GM21723 (cell line): Measurements from ENCODE around the gene ANKRD13D.
A peak's percentile ranks its signal among the peaks of the same experiment; 100 is the strongest.
"Not testable (repeated sequence)": the region's sequence is repeated elsewhere in the genome, so short reads cannot be mapped to it uniquely, and the experiment has no call there.

Experiments used
- ATAC-seq: cut with Tn5 transposase; IDR thresholded peaks from one replicate; pipeline ENCODE4 v1.9.1; 2021; ENCODE audit warnings: mild to moderate bottlenecking, moderate library complexity; ENCODE audit not compliant: unreplicated experiment

Gene ANKRD13D

DNA sequence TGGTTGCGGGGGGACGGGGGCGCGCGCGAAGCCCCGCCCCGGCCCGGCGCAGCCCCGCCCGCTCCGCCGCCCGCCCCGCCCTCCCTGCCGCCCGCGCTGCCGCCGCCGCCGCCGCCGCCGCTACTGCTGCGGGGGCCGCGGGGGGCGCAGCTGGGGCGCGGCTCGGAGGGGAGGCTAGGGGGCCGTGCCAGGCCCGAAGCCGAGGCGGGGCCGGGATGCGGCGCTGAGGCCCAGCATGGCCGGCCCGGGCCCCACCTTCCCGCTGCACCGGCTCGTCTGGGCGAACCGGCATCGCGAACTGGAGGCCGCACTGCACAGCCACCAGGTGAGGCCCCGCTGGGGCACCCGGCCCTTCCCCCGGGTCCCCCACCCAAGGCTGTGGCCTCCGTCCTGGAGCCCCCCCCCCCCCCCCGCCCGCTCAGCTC is at the start of gene ANKRD13D:
Gene ANKRD13D, plus strand, starts transcription at position 78 of the 425 bp plus-strand sequence. Its CDS starts 158 bp downstream, at position 236.
- peak; percentile 52 for ATAC-seq

DNA sequence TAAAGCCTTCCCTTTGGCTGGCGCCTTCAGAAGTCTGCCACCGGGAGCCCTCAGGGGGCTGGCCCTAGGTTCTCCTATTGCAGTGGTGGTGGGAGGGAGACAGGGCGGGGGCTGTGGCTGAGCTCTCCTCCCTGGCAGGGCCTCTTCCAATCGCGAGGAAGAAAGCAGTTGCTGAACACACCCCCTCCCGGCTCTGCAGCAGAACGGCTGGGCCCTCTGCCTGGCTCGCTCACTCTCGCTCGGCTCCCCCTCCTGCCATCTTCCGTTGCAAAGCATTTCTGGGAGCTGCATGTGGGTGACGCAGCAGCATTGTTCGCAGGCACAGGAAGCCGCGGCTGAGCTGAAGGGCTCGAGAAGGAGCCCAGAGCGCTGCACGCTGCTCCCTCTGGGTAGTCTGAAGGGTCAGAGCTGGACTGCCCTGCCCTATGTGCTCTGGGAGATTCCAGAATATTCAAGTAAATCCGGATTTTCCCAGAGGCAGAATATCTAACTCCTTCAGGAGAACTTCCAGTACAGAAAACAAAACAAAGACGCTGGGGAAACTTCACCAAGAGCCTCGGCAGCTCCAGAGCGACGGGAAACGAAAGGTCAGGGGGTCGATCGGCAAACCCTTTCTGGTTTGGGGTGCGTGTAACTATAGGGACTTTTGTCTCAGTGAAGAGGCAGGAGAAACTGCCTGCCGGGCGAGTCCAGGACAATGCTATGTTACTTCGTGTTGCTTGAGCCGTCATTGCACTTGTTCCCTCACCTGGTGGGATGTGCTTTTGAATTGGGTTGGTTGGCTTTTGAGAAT is 49.1 kb upstream of the ANKRD13D start:
- ATAC-seq = peak; percentile 88

DNA sequence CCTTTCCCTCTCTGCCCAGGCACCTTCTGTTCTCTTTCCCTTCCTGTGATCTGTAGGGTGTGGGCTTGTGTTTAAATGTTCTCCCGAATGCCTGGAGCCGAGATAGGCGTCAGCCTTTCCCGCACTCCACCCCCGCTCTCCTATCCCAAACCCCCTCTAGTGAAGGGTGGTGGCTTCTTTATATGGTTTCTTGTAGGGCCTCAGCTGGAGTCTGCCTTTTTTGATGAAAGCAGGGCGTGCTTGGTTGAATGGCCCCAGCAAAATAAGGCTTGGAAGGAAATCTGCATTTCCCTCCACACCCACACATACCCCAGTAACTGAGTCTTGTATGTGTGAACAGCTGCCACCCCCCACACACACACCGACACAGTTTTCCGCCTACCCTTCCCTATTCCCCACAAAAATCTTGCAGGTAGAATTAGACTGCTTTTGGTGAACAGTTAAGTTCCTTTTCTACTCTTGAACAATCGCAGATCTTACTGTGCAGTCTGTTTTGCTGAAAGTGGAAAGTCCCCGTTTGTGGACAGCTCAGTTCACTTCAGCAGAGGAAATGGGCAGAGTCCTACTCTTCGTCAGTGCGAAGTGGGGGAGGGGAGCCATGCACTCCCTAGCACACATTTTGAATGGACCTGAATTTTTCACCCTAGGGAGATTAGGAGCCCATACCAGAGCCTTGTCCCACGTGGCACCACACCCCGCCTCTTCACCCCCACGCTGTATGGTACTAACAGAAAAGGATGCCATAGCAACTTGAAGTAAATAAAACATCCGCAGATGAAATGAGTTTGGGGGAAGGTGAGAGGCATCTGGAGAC is 48.3 kb upstream of the ANKRD13D start:
- no peak for ATAC-seq

- no peak for ATAC-seq
Measured at GRCh38 chr11:67242548-67242947, 46.6 kb upstream of the ANKRD13D start.

DNA sequence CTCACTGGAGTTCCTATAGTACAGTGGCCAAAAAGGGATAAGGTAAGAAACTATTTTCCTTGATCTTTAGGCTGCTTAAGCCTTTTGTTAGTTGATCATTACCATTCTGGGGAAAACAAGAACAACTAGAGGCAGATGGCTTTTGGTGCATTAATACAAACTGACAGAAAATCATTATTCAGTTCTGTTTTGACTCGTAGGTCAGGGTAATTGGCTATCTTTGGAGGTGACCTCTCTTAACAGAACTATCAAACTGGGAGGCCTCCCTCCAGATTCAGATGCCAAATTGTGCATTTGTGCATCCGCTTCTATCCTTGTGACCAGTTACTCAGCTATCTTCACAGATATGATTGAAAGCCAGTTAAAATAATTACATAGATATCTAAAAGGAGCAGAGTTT is 46.1 kb upstream of the ANKRD13D start:
- ATAC-seq = no peak

DNA sequence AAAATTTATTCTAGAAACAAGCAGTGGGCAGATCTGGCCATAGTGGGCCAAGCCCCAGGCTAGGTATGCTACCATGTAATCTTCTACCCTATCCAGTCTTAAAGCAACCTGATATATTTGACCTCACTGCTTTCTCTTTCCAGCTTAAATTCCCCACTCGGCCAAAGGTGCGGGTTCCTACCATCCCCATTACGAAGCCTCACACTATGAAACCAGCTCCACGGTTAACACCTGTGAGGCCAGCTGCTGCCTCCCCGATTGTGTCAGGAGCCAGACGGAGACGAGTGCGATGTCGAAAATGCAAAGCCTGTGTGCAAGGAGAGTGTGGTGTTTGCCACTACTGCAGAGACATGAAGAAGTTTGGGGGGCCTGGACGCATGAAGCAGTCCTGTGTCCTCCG is 44.1 kb upstream of the ANKRD13D start:
- no peak for ATAC-seq

- ATAC-seq = no peak
Measured at GRCh38 chr11:67247946-67248550, 41.1 kb upstream of the ANKRD13D start.

- no peak for ATAC-seq
Measured at GRCh38 chr11:67248653-67249052, 40.5 kb upstream of the ANKRD13D start.

GRCh38 chr11:67250059-67251043 is 38.8 kb upstream of the ANKRD13D start:
- no peak for ATAC-seq

DNA sequence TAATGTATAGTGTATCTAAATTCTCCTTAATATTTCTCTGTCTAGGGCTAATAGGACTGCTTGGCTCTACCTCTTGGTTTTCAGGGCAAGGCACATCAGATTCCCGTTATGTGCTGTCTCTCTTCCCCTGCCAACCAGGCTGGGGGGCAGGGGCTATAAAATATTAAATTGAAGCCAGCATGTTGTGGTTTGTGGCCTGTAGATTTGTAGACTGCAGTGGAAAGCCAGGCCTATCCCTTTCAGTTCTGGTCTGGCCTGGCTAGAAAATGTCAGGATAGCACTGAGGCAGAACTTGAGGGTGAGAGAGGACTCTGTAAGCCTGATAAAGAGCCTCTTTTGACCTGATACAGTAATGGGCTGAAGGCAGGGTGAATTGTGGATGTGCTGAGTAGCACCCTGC is 37.3 kb upstream of the ANKRD13D start:
- no peak for ATAC-seq

DNA sequence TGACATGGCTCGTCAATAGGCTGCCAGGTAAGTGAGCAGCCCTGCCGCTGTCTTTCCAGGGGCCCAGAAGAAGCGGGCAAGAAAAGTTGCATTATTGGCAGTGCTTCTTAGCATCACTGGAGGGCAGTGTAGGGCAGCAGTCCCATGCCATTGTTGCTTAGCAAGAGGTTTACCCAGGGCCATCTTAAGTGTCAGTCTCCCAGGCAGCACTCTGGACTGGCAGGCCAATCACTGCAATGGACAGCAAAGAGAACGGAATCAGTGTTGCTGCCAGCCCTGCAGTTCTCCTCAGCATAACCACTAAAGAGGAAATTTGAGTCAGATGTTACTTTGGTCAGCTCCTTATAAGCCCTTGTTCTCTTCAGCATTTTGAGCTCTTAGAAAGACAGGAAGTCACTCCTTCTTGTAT is 36.3 kb upstream of the ANKRD13D start:
- no peak for ATAC-seq

- ATAC-seq = no peak
Measured at GRCh38 chr11:67253872-67254624, 35.1 kb upstream of the ANKRD13D start.

GRCh38 chr11:67254798-67255197 is 34.3 kb upstream of the ANKRD13D start:
- ATAC-seq = no peak

- ATAC-seq = no peak
Measured at GRCh38 chr11:67255353-67255752, 33.8 kb upstream of the ANKRD13D start.

DNA sequence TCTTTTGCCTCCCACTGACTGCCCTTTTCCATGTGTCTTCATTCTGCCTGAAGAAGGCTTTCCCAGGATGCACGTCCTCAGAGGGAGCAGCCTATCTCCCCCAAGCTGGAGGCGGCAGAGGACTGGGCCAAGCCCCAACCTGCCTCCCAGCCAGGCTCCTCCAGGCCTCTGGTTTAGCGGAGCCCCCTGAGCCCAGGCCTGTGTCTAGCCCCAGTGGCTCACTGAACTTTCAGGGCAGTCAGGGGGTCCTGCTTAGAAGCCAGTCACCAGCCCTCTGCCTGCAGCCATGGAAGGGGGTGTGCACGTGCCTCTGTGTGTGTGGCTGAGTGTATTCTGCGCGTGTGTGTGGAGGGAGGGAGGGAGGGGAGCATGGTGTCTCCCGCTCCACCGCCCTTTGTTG is 33.2 kb upstream of the ANKRD13D start:
- ATAC-seq = no peak

DNA sequence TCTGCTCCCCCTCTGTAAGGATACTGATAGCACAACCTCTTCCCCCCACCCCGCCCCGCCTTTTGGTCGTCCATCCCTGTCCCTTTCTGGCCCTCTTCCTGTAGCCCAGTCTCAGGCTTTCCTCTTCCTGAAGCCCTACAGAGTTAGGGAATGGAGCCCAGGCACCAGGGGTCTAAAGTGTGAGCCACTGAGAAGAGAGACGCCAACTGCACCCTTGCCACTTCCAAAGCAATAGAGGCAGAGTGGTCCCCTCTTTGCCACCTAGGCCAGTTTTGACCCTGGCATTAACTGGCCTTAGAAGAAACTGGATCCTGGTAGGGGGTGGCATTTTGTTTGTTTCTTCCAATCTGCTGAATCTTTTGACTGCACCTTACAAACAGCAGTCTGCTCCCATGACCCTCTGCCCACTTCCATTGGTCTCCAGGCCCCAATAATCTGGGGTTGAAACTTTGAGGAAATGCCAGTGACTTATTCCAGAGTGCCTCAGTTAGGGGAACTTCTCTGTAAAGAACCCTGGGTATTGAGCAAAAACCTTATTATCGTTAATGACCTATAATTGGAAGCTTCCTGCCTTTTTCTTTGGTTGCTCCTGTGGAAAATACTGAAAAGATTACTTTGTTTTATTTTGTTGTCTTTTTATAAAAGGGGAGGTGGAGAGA is 32.5 kb upstream of the ANKRD13D start:
- no peak for ATAC-seq

GRCh38 chr11:67260406-67260805 is 28.7 kb upstream of the ANKRD13D start:
- no peak for ATAC-seq

- ATAC-seq = not testable (repeated sequence)
Measured at GRCh38 chr11:67260885-67261639, 28.0 kb upstream of the ANKRD13D start.

GRCh38 chr11:67261640-67261945 is 27.5 kb upstream of the ANKRD13D start:
- no peak for ATAC-seq
